22Rv1 (cell line): ENCODE data around the gene ETS1.

Source experiments
- ZFX ChIP-seq: fragments of 450-650 bp; IDR thresholded peaks from 2 replicates; pipeline ENCODE4 v1.6.1; 2017; ENCODE audit warnings: antibody characterized with exemption, borderline replicate concordance
- TF ChIP-seq, protein P1 (sequence below): fragments of 450-650 bp; IDR thresholded peaks from 2 replicates; pipeline ENCODE4 v1.5.1; 2017; ENCODE audit warnings: mild to moderate bottlenecking

- TF ChIP-seq, protein P1, sequence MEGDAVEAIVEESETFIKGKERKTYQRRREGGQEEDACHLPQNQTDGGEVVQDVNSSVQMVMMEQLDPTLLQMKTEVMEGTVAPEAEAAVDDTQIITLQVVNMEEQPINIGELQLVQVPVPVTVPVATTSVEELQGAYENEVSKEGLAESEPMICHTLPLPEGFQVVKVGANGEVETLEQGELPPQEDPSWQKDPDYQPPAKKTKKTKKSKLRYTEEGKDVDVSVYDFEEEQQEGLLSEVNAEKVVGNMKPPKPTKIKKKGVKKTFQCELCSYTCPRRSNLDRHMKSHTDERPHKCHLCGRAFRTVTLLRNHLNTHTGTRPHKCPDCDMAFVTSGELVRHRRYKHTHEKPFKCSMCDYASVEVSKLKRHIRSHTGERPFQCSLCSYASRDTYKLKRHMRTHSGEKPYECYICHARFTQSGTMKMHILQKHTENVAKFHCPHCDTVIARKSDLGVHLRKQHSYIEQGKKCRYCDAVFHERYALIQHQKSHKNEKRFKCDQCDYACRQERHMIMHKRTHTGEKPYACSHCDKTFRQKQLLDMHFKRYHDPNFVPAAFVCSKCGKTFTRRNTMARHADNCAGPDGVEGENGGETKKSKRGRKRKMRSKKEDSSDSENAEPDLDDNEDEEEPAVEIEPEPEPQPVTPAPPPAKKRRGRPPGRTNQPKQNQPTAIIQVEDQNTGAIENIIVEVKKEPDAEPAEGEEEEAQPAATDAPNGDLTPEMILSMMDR: no peak
- TF ChIP-seq ZFX: no peak
Measured at GRCh38 chr11:128623091-128623490, 35.7 kb upstream of the ETS1 start.
